Fibroblast of mammary gland (primary cell): ENCODE results near the gene CTNNBIP1.
"Not testable (repeated sequence)": the region's sequence is repeated elsewhere in the genome, so short reads cannot be mapped to it uniquely, and the experiment has no call there.

Source experiments
- DNase-seq: peaks from one replicate; pipeline ENCODE4 v3.0.0-alpha.2; 2010; ENCODE audit warnings: low read depth
- H3K4me3 ChIP-seq: 2 replicates; pipeline ENCODE4 v1.5.1; 2011; ENCODE audit warnings: low read depth, mild to moderate bottlenecking, low read length, moderate library complexity; ENCODE audit not compliant: control insufficient read depth
- CTCF ChIP-seq: conservative IDR thresholded peaks from 2 replicates; pipeline ENCODE4 v1.5.1; 2011; ENCODE audit warnings: low read depth, low read length, inconsistent platforms; ENCODE audit not compliant: control insufficient read depth, insufficient read depth

Gene CTNNBIP1

GRCh38 chr1:9805006-9805508, 105.0 kb downstream of the CTNNBIP1 start:
- no peak for DNase-seq
- no peak for TF ChIP-seq CTCF

GRCh38 chr1:9803003-9803918, 106.8 kb downstream of the CTNNBIP1 start:
- not testable (repeated sequence) for H3K4me3 ChIP-seq, DNase-seq

More at GRCh38 chr1:9805006-9805508, 105.0 kb downstream of the CTNNBIP1 start:
- no peak overlapping the region for H3K4me3 ChIP-seq

GRCh38 chr1:9801909-9802308, 108.2 kb downstream of the CTNNBIP1 start:
- no peak for DNase-seq
- no peak overlapping the region for H3K4me3 ChIP-seq
- TF ChIP-seq CTCF: no peak
